GM21825 (cell line): ENCODE measurements around the gene CAND2.

Source experiments
- ATAC-seq: cut with Tn5 transposase; IDR thresholded peaks from one replicate; pipeline ENCODE4 v1.9.1; 2021; ENCODE audit warnings: mild to moderate bottlenecking, moderate library complexity; ENCODE audit not compliant: unreplicated experiment

CAND2 gene

DNA sequence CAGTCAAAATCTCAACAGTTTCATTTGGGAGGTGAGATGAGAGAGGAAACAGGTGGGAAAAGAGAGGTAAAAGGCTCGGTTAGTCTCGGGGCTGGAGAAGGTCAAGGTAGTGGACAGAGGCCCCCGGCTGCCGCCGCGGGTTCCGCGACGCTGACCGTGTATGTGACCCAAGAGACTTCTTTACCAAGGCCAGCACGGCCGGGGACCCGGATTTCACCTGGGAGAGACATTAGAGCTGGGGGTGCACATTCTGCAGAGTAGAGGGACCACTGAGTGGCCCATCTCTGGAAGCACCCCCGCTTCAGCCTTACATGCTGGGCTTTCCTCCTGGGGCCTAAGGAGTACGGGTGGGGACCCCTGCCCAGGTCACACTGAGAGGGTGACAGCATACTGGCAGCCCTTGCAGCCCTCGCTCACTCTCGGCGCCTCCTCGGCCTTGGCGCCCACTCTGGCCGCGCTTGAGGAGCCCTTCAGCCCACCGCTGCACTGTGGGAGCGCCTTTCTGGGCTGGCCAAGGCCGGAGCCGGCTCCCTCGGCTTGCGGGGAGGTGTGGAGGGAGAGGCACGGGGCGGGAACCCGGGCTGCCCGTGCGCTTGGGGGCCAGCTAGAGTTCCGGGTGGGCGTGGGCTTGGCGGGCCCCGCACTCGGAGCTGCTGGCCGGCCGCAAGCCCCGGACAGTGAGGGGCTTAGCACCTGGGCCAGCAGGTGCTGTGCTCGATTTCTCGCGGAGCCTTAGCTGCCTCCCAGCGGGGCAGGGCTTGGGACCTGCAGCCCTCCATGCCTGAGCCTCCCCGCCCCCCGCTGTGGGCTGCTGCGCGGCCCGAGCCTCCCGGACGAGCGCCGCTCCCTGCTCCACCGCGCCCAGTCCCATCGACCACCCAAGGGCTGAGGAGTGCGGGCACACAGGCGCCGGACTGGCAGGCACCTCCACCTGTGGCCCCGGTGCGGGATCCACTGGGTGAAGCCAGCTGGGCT lies 86.1 kb downstream of the CAND2 start:
- ATAC-seq, result no peak

DNA sequence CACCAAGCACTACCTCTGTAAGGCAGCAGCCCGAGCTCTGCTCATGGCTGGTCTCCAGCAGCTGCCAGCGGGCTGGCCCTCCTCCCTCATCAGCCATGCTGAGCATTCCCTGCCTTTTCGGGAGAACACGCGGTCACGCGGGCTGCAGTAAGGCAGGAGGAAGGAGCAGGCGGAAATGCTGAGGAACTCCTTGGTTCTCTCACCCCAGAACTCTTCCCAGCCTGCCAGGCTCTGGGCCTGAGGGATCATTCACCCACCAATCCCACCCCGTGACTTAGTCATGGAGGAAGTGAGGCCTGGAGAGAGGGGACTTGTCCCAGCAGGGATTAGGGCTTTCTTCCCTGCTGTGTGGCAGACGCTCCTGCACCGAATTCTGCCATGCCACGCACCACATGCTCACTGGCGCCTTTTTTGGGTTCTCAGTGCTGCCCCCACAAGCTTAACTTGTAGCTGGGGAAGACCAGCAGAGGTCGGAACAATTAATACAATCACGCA lies 87.8 kb downstream of the CAND2 start:
- no peak for ATAC-seq
